C4-2B (cell line): Measurements from ENCODE around the gene CFAP20DC.

Experiments used
- H3K27ac ChIP-seq: fragments of 450-650 bp; 2 replicates; pipeline ENCODE4 v1.5.1; 2017
- CTCF ChIP-seq: fragments of 450-650 bp; conservative IDR thresholded peaks from 2 replicates; pipeline ENCODE4 v1.5.1; 2017; ENCODE audit warnings: mild to moderate bottlenecking
- ZFX ChIP-seq: fragments of 450-650 bp; IDR thresholded peaks from 2 replicates; pipeline ENCODE4 v1.6.1; 2017

The CFAP20DC gene

DNA sequence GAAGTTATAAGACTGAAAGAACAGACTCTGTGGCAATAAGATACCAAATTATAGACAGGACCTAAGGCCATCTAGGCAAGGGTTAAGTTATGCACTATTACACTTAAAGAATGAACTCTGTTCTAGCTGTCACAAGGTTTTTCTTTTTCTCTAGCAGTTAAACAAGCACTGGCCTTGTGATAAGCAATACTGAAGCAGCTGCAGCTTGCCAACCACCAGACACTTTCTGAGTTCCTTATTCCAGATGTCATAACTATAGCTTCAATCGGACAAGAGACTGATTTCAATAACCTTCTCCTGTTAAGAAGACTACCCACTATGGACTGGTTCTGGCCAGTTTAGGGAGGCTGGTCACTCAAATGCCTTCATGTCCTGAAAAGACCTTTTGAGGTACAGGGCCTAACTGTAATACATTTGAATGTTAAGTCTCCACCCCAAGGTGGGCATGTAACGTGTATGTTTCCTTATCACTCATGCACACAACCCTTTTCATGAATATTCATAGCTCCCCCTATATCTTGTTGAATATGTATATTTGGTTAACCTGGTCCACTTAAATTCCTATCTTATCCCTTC, 85.8 kb downstream of the CFAP20DC start:
- no peak overlapping the region for H3K27ac ChIP-seq
- TF ChIP-seq ZFX (no peak), CTCF (no peak)

GRCh38 chr3:58962816-58963215, 87.0 kb downstream of the CFAP20DC start:
- no peak overlapping the region for H3K27ac ChIP-seq
- TF ChIP-seq CTCF (no peak), ZFX (no peak)

DNA sequence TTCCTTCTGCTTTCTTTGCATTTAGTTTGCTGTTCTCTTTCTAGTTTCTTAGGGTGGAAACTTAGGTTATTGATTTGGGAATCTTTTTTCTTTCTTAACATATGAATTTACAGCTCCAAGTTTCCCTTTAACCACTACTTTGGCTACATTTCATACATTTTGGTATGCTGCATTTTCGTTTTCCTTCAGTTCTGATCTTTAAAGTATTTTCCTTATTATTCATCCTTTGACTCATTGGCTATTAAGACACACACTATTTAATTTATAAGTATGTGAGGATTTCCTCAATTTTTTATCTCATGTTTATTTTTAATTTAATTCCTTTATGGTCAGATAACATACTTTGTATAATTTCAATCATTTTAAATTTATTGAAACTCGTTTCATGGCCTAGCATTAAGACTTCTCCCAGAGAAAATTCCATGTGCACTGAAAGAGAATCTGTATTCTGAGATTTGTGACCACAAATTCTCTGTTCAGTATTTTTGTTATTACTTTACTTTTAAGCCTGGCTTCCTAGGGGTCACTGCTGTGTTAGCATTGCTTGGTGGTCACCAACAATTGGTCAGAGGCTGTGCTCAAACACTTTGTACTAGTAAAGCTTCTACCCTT, 87.7 kb downstream of the CFAP20DC start:
- no peak overlapping the region for H3K27ac ChIP-seq
- TF ChIP-seq CTCF (no peak), ZFX (no peak)

DNA sequence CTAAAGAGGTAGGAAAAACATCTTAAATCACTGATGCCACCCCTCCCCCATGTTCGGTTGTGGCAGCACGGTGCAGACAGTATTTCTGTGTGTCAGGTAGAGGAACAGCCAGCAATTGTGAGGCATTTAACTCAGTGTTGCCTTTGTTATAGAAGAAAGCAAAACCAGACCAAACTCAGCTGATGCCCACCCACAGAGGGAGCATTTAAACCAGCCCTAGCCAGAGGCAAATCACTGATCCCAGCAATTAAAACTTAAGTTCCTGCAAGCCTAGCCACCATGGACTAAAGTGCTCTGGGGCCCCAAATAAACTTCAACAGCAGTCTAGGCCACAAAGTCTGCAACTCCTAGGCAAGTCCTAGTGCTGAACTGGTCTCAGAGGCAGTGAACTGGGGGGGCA, 94.5 kb downstream of the CFAP20DC start:
- TF ChIP-seq CTCF (no peak), ZFX (no peak)
- no peak overlapping the region for H3K27ac ChIP-seq

DNA sequence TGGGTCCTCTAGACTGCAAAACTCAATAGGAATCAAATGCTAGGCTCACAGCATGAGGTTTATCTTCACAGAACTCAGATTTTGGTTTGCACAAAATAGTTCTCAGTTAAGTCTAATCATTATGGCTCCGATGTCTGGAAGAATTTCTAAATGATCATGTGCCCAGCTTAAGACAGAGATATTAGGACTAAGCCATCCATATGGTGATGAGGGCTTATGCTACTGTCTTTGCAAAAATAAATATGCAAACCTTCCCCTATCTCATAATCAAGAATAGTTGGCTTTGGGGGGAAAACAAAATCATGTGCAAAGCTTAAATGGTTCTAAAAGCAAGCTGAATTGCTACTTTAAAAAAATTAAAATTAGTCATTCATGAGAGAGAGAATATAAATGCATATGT, 96.5 kb downstream of the CFAP20DC start:
- H3K27ac ChIP-seq: no peak overlapping the region
- no peak for TF ChIP-seq CTCF
- no peak for TF ChIP-seq ZFX

DNA sequence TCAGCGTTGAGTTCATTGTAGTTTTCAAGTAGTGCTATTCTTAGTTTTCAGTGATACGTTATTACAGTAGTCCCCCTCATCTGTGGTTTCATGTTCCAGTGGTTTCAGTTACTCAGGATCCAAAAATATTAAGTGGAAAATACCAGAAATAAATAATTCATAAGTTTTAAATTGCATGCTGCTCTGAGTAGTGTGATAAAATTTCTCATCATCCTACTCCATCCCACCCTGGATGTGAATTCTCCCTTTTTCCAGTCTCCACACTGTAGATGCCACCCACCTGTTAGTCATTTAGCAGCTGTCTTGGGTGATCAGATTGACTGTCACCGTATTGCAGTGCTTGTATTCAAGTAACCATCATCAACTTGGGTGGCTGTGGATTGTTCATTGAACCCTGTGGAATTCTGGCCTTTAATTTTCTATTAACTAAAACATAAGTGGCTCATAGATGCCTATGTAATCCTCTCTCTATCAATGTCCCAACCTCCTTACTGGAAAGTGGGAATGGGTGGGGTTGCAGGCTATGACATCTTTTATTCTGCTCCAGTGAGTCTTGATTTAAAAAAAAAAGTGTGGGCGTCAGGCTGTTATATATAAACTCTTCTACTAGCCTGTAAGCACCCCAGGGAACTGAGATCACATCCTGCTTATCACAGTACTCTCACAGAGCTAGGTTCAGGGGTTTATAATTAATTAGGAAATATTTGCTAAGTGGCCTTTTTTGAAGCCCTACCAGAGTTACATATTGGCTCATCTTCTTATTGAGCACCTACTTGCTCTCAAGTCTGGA, 97.5 kb downstream of the CFAP20DC start:
- H3K27ac ChIP-seq: no peak overlapping the region
- TF ChIP-seq ZFX (no peak), CTCF (no peak)

GRCh38 chr3:58948018-58948417, 101.8 kb downstream of the CFAP20DC start:
- TF ChIP-seq CTCF: no peak
- no peak for TF ChIP-seq ZFX
- H3K27ac ChIP-seq: no peak overlapping the region
